ENCODE data around the gene JAKMIP3.

JAKMIP3 gene

DNA sequence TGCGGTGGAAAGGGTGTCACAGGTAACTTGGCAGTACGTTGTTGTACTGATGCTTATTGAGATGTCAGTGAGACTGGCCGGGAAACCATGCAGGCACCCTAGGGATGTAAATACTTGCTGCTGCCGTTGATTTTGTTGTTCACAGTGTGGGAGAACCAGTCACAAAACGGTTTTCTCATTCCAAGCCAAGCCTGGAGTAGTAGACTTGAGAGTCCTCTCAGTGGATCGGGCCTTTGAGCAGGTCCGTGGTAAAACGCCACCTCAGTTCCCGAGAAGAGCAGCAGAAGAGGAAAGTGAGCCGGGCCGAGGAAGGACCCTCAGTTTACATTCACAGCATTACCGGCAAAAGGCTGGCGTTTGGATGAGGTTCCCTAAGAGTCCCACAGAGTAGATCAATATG, 1.1 kb downstream of the JAKMIP3 start:
- Histone ChIP-seq H3K4me3 (ENCODE audit: low read length) (no peak overlapping the region), H3K4me2 (ENCODE audit: low read length) (no peak overlapping the region), H3K27me3 (ENCODE audit: control insufficient read depth, low read length) (no peaks in the 10 kb centered on the region), H3K36me3 (ENCODE audit: control insufficient read depth, low read length) (no peaks in the 10 kb centered on the region), H3K9me3 (ENCODE audit: control insufficient read depth, insufficient read depth, low read length) (no peaks in the 10 kb centered on the region), H3K4me1 (ENCODE audit: control insufficient read depth, low read length) (no peaks in the 10 kb centered on the region), H3K27ac (ENCODE audit: low read depth, low read length) (no peak overlapping the region), H3K9me2 (replicated peaks; ENCODE audit: control insufficient read depth, low read length) (no peaks in the 10 kb centered on the region), H4K20me1 (ENCODE audit: control insufficient read depth, insufficient read depth, low read depth, low read length) (no peaks in the 10 kb centered on the region), H3F3A (ENCODE audit: control insufficient read depth, insufficient read depth) (no peaks in the 10 kb centered on the region), H3K79me2 (ENCODE audit: control insufficient read depth, low read length) (no peaks in the 10 kb centered on the region)
- no peak for TF ChIP-seq EZH2phosphoT487 (IDR thresholded peaks at IDR 0.05; ENCODE audit: borderline replicate concordance, low read length)

DNA sequence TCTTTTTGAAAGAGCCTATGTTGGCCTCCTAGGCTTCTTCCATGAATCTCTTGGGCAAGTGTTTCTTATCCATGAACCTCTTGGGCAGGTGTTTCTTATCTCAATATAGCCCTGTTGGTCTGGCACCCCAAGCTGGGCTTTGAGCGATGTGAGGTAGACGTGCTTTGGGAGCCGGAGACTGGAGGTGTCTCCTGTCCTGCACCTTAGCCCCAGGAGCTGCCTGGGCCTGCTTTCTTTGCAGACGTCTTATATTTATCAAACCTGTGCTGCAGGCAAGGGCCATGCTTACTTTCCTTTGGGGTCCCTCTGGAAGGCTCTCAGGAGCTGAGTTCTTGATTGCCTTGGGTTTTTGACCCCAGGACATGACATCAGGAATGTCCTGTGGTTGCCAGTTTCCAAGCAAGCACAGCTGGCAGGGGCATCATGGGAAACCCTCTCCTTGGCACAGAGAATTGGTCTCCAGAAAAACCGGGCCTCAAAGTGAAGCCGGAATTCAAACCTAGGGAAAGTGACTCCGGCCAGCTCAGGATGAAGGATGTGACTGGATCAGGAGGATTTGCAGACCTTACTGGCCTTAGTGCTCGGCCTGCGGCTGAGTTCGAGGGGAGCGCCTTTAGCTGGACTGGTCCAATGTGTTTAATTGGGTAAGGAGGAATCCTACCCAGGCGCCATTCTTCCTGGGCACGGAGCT, 2.8 kb downstream of the JAKMIP3 start:
- H4K20me1 ChIP-seq (ENCODE audit: control insufficient read depth, insufficient read depth, low read depth, low read length): no peaks in the 10 kb centered on the region
- H3K4me2 ChIP-seq (ENCODE audit: low read length): no peak overlapping the region
- H3K9me2 ChIP-seq (replicated peaks; ENCODE audit: control insufficient read depth, low read length): no peaks in the 10 kb centered on the region
- no peaks in the 10 kb centered on the region for H3F3A ChIP-seq (ENCODE audit: control insufficient read depth, insufficient read depth)
- H3K4me1 ChIP-seq (ENCODE audit: control insufficient read depth, low read length): no peaks in the 10 kb centered on the region
- no peaks in the 10 kb centered on the region for H3K9me3 ChIP-seq (ENCODE audit: control insufficient read depth, insufficient read depth, low read length)
- no peaks in the 10 kb centered on the region for H3K27me3 ChIP-seq (ENCODE audit: control insufficient read depth, low read length)
- no peak overlapping the region for H3K4me3 ChIP-seq (ENCODE audit: low read length)
- H3K36me3 ChIP-seq (ENCODE audit: control insufficient read depth, low read length): no peaks in the 10 kb centered on the region
- H3K79me2 ChIP-seq (ENCODE audit: control insufficient read depth, low read length): no peaks in the 10 kb centered on the region
- no peak overlapping the region for H3K27ac ChIP-seq (ENCODE audit: low read depth, low read length)
- TF ChIP-seq, protein P1, sequence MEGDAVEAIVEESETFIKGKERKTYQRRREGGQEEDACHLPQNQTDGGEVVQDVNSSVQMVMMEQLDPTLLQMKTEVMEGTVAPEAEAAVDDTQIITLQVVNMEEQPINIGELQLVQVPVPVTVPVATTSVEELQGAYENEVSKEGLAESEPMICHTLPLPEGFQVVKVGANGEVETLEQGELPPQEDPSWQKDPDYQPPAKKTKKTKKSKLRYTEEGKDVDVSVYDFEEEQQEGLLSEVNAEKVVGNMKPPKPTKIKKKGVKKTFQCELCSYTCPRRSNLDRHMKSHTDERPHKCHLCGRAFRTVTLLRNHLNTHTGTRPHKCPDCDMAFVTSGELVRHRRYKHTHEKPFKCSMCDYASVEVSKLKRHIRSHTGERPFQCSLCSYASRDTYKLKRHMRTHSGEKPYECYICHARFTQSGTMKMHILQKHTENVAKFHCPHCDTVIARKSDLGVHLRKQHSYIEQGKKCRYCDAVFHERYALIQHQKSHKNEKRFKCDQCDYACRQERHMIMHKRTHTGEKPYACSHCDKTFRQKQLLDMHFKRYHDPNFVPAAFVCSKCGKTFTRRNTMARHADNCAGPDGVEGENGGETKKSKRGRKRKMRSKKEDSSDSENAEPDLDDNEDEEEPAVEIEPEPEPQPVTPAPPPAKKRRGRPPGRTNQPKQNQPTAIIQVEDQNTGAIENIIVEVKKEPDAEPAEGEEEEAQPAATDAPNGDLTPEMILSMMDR (IDR thresholded peaks at IDR 0.05; ENCODE audit: low read depth, low read length, poor library complexity, severe bottlenecking): no peak
- TF ChIP-seq EZH2phosphoT487 (IDR thresholded peaks at IDR 0.05; ENCODE audit: borderline replicate concordance, low read length): no peak

DNA sequence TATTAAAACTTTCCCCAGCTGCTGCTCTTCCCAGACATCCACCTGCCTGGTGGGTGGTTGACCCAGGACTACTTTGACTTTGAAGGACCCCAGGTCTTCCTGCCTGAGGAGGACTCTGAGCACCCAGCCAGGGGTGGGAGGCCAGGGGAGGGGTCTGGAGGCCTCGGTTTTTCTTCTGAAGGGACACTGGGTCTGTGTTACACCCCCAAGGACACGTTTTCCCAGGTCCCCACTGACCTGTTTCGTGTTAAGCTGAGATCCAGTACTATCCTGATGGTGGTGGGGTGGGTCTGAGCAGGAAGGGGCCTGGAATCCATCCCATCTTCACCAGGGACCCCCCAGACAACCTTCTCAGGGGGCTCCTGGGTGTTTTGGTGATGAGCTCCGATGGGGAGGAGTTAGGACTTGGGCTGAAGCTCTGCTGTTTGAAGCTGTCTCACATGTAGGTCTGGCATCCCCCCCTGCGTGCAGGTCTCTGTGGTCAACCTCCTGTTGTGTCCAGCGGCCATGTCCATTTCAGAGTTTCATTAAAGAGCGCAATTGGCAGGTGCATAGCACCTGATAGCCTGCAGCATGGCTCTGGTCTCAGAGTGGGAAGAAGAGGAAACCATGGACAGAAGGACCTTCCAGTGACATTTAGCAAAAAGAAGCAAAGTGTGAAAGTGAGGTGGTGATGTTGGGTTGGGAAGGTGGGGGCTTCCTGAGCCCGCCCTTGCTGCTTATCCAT, 3.5 kb downstream of the JAKMIP3 start:
- Histone ChIP-seq H3K9me2 (replicated peaks; ENCODE audit: control insufficient read depth, low read length) (no peaks in the 10 kb centered on the region), H3K36me3 (ENCODE audit: control insufficient read depth, low read length) (no peaks in the 10 kb centered on the region), H3K4me3 (ENCODE audit: low read length) (no peak overlapping the region), H3K4me1 (ENCODE audit: control insufficient read depth, low read length) (no peaks in the 10 kb centered on the region), H3F3A (ENCODE audit: control insufficient read depth, insufficient read depth) (no peaks in the 10 kb centered on the region), H3K9me3 (ENCODE audit: control insufficient read depth, insufficient read depth, low read length) (no peaks in the 10 kb centered on the region), H3K4me2 (ENCODE audit: low read length) (no peak overlapping the region), H4K20me1 (ENCODE audit: control insufficient read depth, insufficient read depth, low read depth, low read length) (no peaks in the 10 kb centered on the region), H3K79me2 (ENCODE audit: control insufficient read depth, low read length) (no peaks in the 10 kb centered on the region), H3K27me3 (ENCODE audit: control insufficient read depth, low read length) (no peaks in the 10 kb centered on the region), H3K27ac (ENCODE audit: low read depth, low read length) (no peak overlapping the region)
- TF ChIP-seq EZH2phosphoT487 (IDR thresholded peaks at IDR 0.05; ENCODE audit: borderline replicate concordance, low read length): no peak
- TF ChIP-seq, protein P1 (IDR thresholded peaks at IDR 0.05; ENCODE audit: low read depth, low read length, poor library complexity, severe bottlenecking): no peak

DNA sequence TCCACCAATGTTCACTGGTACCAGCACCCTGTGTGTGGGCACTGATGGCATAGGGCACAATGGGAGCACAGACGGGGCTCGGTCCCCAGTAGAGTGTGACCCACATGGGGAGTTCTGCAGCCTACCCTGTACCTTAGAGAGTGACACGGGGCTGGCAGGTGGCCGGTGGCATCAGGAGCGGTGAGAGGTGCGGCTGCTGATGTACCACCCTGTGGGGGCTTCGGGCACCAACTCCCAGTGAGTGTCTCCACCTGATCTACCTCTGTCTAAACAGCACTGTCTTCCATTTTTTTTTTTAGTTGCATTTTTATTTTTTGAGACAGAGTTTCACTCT, 4.1 kb downstream of the JAKMIP3 start:
- Histone ChIP-seq H3K27ac (ENCODE audit: low read depth, low read length) (no peak overlapping the region), H3K79me2 (ENCODE audit: control insufficient read depth, low read length) (no peaks in the 10 kb centered on the region), H4K20me1 (ENCODE audit: control insufficient read depth, insufficient read depth, low read depth, low read length) (no peaks in the 10 kb centered on the region), H3K9me3 (ENCODE audit: control insufficient read depth, insufficient read depth, low read length) (no peaks in the 10 kb centered on the region), H3K36me3 (ENCODE audit: control insufficient read depth, low read length) (no peaks in the 10 kb centered on the region), H3K4me2 (ENCODE audit: low read length) (no peak overlapping the region), H3K27me3 (ENCODE audit: control insufficient read depth, low read length) (no peaks in the 10 kb centered on the region), H3K4me3 (ENCODE audit: low read length) (no peak overlapping the region), H3K9me2 (replicated peaks; ENCODE audit: control insufficient read depth, low read length) (no peaks in the 10 kb centered on the region), H3K4me1 (ENCODE audit: control insufficient read depth, low read length) (no peaks in the 10 kb centered on the region), H3F3A (ENCODE audit: control insufficient read depth, insufficient read depth) (no peaks in the 10 kb centered on the region)
- no peak for TF ChIP-seq EZH2phosphoT487 (IDR thresholded peaks at IDR 0.05; ENCODE audit: borderline replicate concordance, low read length)
- TF ChIP-seq, protein P1 (IDR thresholded peaks at IDR 0.05; ENCODE audit: low read depth, low read length, poor library complexity, severe bottlenecking): no peak

Measured in DOHH2 (cell line).